Tibial nerve (tissue), 4 donors: ENCODE measurements around the gene ALG14. TPM values are rescaled to one million over a fixed set of nuclear protein-coding genes. Genes with fewer than 3 reads are reported as not detected.

ENCODE experiments used
- DNase-seq, 2 donors: peaks; one replicate each; pipeline ENCODE4 v3.0.0-alpha.2; 2019; ENCODE audit warnings: low spot score in 2 of 2
- H3K27ac ChIP-seq, 4 donors: fragments of 200-600 bp; sonication (generic) in 3 of 4; one replicate each; pipeline ENCODE4 v1.5.1; 2017 to 2019; ENCODE audit warnings: mild to moderate bottlenecking in 1 of 4
- H3K27me3 ChIP-seq, 2 donors: fragments of 200-600 bp; sonication (generic) in 1 of 2; one replicate each; pipeline versions ENCODE4 v1.5.1 to v1.6.0; 2017 to 2019
- H3K36me3 ChIP-seq, 3 donors: fragments of 200-600 bp; sonication (generic); one replicate each; pipeline ENCODE4 v1.5.1; 2018 to 2019
- H3K4me1 ChIP-seq, 4 donors: fragments of 200-600 bp; sonication (generic) in 3 of 4; one replicate each; pipeline ENCODE4 v1.5.1; 2017 to 2019
- H3K4me3 ChIP-seq, 4 donors: fragments of 200-600 bp; sonication (generic) in 3 of 4; one replicate each; pipeline ENCODE4 v1.5.1; 2017 to 2019; ENCODE audit warnings: mild to moderate bottlenecking in 1 of 4, moderate library complexity in 1 of 4
- H3K9me3 ChIP-seq, 4 donors: fragments of 200-600 bp; sonication (generic) in 3 of 4; one replicate each; pipeline ENCODE4 v1.5.1; 2017 to 2019
- EP300 ChIP-seq, 2 donors: sonication (generic); formaldehyde crosslinking; IDR thresholded peaks; one replicate each; pipeline ENCODE4 v1.6.1; 2017; ENCODE audit warnings: antibody characterized with exemption in 2 of 2, mild to moderate bottlenecking in 1 of 2
- POLR2A ChIP-seq, 2 donors: fragments of 450-650 bp; IDR thresholded peaks; one replicate each; pipeline ENCODE4 v1.6.1; 2017; ENCODE audit warnings: antibody characterized with exemption in 2 of 2, mild to moderate bottlenecking in 2 of 2, moderate library complexity in 2 of 2
- WGBS, 2 donors: methylation state at CpG; one replicate each; pipeline ENCODE4 v1.1.5; 2018; 5-methylcytosine and 5-hydroxymethylcytosine counted together
- total RNA-seq, 4 donors: library from RNA; depleted of rRNA; stranded (reverse); fragments of >200 nt; gene quantifications; one replicate each; pipeline ENCODE4 v1.1.0, GENCODE V29; 2016
- TF ChIP-seq, protein P1 (sequence below), 5 experiments: fragments of 200-600 bp in 3 of 5; fragments of 450-650 bp in 2 of 5; sonication (generic) in 3 of 5; IDR thresholded peaks; one replicate each; pipeline ENCODE4 v1.5.1; 2016 to 2019; ENCODE audit warnings: antibody characterized with exemption in 5 of 5, mild to moderate bottlenecking in 3 of 5, moderate library complexity in 2 of 5

Gene ALG14
- total RNA-seq, 4 donors from 2014 or later: 1.1 to 1.6 (median 1.5) TPM

- no peaks in the 10 kb centered on the region for H3K36me3 ChIP-seq
- 83 to 94% methylated on average over 2 of the region's 2 CpGs for WGBS, 2 donors
- H3K4me1 ChIP-seq: no peaks in the 10 kb centered on the region
- no peaks in the 10 kb centered on the region for H3K9me3 ChIP-seq
- H3K27ac ChIP-seq: no peak overlapping the region
- H3K4me3 ChIP-seq: no peak overlapping the region
- TF ChIP-seq, protein P1, sequence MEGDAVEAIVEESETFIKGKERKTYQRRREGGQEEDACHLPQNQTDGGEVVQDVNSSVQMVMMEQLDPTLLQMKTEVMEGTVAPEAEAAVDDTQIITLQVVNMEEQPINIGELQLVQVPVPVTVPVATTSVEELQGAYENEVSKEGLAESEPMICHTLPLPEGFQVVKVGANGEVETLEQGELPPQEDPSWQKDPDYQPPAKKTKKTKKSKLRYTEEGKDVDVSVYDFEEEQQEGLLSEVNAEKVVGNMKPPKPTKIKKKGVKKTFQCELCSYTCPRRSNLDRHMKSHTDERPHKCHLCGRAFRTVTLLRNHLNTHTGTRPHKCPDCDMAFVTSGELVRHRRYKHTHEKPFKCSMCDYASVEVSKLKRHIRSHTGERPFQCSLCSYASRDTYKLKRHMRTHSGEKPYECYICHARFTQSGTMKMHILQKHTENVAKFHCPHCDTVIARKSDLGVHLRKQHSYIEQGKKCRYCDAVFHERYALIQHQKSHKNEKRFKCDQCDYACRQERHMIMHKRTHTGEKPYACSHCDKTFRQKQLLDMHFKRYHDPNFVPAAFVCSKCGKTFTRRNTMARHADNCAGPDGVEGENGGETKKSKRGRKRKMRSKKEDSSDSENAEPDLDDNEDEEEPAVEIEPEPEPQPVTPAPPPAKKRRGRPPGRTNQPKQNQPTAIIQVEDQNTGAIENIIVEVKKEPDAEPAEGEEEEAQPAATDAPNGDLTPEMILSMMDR (IDR thresholded peaks at IDR 0.05): no peak
- no peak for TF ChIP-seq POLR2A (IDR thresholded peaks at IDR 0.05)
- no peak for TF ChIP-seq EP300 (IDR thresholded peaks at IDR 0.05)
- no peak for DNase-seq
- H3K27me3 ChIP-seq: no peaks in the 10 kb centered on the region
Measured at GRCh38 chr1:95108792-95109191, 36.0 kb upstream of the ALG14 start.

DNA sequence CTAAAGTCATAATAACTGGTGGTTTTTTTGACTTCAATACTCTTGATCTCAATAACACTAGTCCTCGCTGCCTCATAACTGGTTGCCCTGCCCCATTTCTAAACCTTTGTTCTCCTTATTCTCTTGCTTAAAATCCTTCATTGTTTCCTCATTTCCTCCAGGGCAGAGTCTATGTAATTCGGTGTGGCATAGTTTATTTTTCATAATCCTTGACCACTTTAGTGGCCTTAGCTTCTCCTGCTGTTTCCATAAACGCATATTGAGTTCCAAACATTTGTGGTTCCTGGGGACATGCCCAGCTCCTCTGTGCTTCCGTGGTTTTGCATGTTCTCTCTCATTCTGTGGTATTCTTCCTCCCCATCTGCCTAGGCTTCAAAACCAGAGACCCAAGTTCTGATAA is 25.4 kb upstream of the ALG14 start:
- no peaks in the 10 kb centered on the region for H3K4me1 ChIP-seq
- DNase-seq: no peak
- H3K9me3 ChIP-seq: no peaks in the 10 kb centered on the region
- 58 to 73% methylated on average over 4 of the region's 4 CpGs for WGBS, 2 donors
- H3K4me3 ChIP-seq: no peak overlapping the region
- H3K27me3 ChIP-seq: no peaks in the 10 kb centered on the region
- no peak overlapping the region for H3K27ac ChIP-seq
- no peak for TF ChIP-seq EP300 (IDR thresholded peaks at IDR 0.05)
- no peak for TF ChIP-seq POLR2A (IDR thresholded peaks at IDR 0.05)
- TF ChIP-seq, protein P1 (IDR thresholded peaks at IDR 0.05): no peak
- H3K36me3 ChIP-seq: no peaks in the 10 kb centered on the region

DNA sequence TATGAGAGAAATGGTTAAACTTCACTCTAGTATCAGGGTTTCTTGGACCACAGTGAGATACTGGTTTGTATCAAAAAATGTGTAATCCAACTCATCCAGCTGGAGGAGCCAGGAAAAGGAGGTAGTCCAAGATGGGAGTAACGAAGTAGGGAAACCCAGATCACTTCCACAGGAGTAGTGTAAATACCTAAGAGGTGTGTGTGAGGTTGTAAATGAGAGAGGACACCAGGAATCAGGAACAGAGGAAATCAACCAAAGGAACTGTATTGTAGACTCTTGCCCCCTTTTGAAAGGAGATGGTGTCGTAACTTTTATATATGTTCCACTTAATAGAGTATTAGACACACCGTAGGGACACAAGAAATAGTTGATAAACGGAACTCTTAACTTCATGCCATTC is 24.7 kb upstream of the ALG14 start:
- H3K36me3 ChIP-seq: no peaks in the 10 kb centered on the region
- 89% methylated on average over 4 of the region's 4 CpGs for WGBS, 2 donors
- H3K4me3 ChIP-seq: no peak overlapping the region

DNA sequence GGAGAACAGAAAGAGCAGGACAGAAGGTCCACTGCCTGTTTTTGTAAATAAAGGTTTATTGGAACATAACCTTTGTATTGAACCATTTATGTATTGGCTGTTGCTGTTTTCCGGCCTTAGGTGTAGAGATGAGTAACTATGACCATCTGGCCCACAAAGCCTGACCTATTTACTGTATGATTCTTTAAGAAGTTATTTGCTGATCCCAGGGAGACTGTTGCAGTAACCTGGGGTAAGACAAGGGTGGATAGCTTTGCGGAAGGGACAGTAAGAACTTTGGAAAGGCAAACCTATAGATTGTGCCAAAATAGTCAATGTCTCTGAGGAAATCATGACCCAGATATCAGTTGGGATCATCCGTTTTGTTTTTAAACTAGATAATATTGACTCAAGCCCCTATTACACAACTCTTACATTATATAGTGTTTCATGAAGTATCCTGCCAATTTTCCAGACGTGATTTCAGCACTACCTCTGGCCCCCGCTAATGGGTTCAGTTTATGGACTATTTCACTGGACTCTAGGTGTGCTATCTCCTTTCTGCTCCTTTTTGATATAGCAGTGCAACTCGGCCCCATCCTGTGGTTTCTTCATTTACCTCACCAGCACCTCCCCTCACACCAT is 23.6 kb upstream of the ALG14 start:
- TF ChIP-seq POLR2A (IDR thresholded peaks at IDR 0.05) (no peak), EP300 (IDR thresholded peaks at IDR 0.05) (no peak)
- TF ChIP-seq, protein P1 (IDR thresholded peaks at IDR 0.05): no peak
- no peak for DNase-seq
- H3K4me3 ChIP-seq: no peak overlapping the region
- no peaks in the 10 kb centered on the region for H3K36me3 ChIP-seq
- H3K4me1 ChIP-seq: no peaks in the 10 kb centered on the region
- H3K27ac ChIP-seq: no peak overlapping the region
- H3K9me3 ChIP-seq: no peaks in the 10 kb centered on the region
- no peaks in the 10 kb centered on the region for H3K27me3 ChIP-seq
- 81 to 82% methylated on average over 6 of the region's 6 CpGs for WGBS, 2 donors

More for the DNA sequence above, 24.7 kb upstream of the ALG14 start:
- no peaks in the 10 kb centered on the region for H3K9me3 ChIP-seq
- no peak for DNase-seq
- no peaks in the 10 kb centered on the region for H3K27me3 ChIP-seq
- H3K4me1 ChIP-seq: no peaks in the 10 kb centered on the region
- TF ChIP-seq POLR2A (IDR thresholded peaks at IDR 0.05) (no peak), EP300 (IDR thresholded peaks at IDR 0.05) (no peak)
- TF ChIP-seq, protein P1 (IDR thresholded peaks at IDR 0.05): no peak
- H3K27ac ChIP-seq: no peak overlapping the region

DNA sequence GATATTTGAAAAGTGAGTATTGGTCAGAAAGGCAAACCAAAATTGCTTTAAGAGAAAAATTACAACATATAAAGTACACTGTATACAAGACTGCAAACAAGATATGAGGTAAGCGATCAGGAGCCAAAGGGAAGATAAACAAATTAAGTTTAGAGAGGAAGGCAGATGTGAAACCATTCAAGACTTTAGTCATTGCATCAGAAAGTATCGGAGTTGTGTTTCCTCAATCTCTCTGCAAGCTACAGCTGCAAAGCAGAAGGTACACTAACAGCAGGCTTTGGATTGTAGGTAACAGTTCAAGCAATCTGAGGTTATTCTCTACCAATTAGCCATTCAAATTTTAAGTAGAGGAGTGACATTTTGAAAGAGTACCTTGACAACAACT is 23.1 kb upstream of the ALG14 start:
- no peak for TF ChIP-seq EP300 (IDR thresholded peaks at IDR 0.05)
- TF ChIP-seq, protein P1 (IDR thresholded peaks at IDR 0.05): no peak
- 74 to 90% methylated on average over 2 of the region's 2 CpGs for WGBS, 2 donors
- no peaks in the 10 kb centered on the region for H3K9me3 ChIP-seq

More for the DNA sequence above, 23.1 kb upstream of the ALG14 start:
- Histone ChIP-seq H3K27ac (no peak overlapping the region), H3K27me3 (no peaks in the 10 kb centered on the region), H3K4me3 (no peak overlapping the region), H3K4me1 (no peaks in the 10 kb centered on the region), H3K36me3 (no peaks in the 10 kb centered on the region)
- DNase-seq: no peak
